Measurements from ENCODE around the gene ANTKMT. TPM values are rescaled to one million over a fixed set of nuclear protein-coding genes. Genes with fewer than 3 reads are reported as not detected.

ANTKMT gene
- total and polyA plus RNA-seq, 10 donors = 28.6 to 77.2 (median 38.7) TPM

GRCh38 chr16:704552-705380 lies 16.2 kb upstream of the ANTKMT start:
- H3K36me3 ChIP-seq = no peaks in the 10 kb centered on the region
- peaks cover 0 to 40% (median 22%) of the 10 kb centered on the region in 6 donors for H3K4me1 ChIP-seq
- TF ChIP-seq POLR2AphosphoS5 (IDR thresholded peaks at IDR 0.05) (no peak), POLR2A (IDR thresholded peaks at IDR 0.05) (no peak)
- TF ChIP-seq, protein P1, sequence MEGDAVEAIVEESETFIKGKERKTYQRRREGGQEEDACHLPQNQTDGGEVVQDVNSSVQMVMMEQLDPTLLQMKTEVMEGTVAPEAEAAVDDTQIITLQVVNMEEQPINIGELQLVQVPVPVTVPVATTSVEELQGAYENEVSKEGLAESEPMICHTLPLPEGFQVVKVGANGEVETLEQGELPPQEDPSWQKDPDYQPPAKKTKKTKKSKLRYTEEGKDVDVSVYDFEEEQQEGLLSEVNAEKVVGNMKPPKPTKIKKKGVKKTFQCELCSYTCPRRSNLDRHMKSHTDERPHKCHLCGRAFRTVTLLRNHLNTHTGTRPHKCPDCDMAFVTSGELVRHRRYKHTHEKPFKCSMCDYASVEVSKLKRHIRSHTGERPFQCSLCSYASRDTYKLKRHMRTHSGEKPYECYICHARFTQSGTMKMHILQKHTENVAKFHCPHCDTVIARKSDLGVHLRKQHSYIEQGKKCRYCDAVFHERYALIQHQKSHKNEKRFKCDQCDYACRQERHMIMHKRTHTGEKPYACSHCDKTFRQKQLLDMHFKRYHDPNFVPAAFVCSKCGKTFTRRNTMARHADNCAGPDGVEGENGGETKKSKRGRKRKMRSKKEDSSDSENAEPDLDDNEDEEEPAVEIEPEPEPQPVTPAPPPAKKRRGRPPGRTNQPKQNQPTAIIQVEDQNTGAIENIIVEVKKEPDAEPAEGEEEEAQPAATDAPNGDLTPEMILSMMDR (IDR thresholded peaks at IDR 0.05 in 8 of 11, conservative IDR thresholded peaks at IDR 0.05 in 3 of 11) = no peak
- no peaks in the 10 kb centered on the region for H3K9me3 ChIP-seq
- WGBS, 5 donors = 8 to 15% (median 14%) methylated on average over 11 to 50 of the region's 50 CpGs
- peak overlapping the region in 1 of 8 donors; percentile 48 for H3K4me3 ChIP-seq
- intact Hi-C loops (cut with DNase I; ENCODE audit: low total_unique reads) = no loop called here
- H3K27ac ChIP-seq = no peak overlapping the region
- DNase-seq = no peak
- peaks cover 6 to 100% (median 96%) of the 10 kb centered on the region in 7 donors for H3K27me3 ChIP-seq (replicated peaks in 1 of 7)

GRCh38 chr16:705431-706188 lies 15.3 kb upstream of the ANTKMT start, which contains the start of gene FBXL16:
Gene FBXL16, minus strand, starts transcription at chr16:705801. Its CDS starts 8,396 bp downstream, at chr16:697405.
- TF ChIP-seq POLR2A (IDR thresholded peaks at IDR 0.05) = no peak
- TF ChIP-seq POLR2AphosphoS5 (IDR thresholded peaks at IDR 0.05) = no peak
- no peak within 1 kb of the TSS for H3K27ac ChIP-seq
- no peak for DNase-seq
- H3K4me3 ChIP-seq = peak within 1 kb of the TSS in 2 of 8 donors; percentile 4 to 48
- intact Hi-C loops (cut with DNase I; ENCODE audit: low total_unique reads) = no loop called here
- 0 to 2% (median 1%) methylated on average over 1 to 114 of the region's 115 CpGs; no CpG with 5 or more reads in 1 of the 5 donors for WGBS, 5 donors
- H3K36me3 ChIP-seq = no peaks in the 10 kb centered on the region
- peaks cover 4 to 100% (median 96%) of the 10 kb centered on the region in 7 donors for H3K27me3 ChIP-seq (replicated peaks in 1 of 7)
- H3K9me3 ChIP-seq = no peaks in the 10 kb centered on the region
- peaks cover 0 to 33% (median 15%) of the 10 kb centered on the region in 6 donors for H3K4me1 ChIP-seq

- WGBS, 5 donors = 5 to 9% (median 7%) methylated on average over 27 to 49 of the region's 49 CpGs
- no peak overlapping the region for H3K27ac ChIP-seq
- peaks cover 0 to 31% (median 11%) of the 10 kb centered on the region in 6 donors for H3K4me1 ChIP-seq
- H3K27me3 ChIP-seq (replicated peaks in 1 of 7) = peaks cover 8 to 100% (median 96%) of the 10 kb centered on the region in 7 donors
- H3K9me3 ChIP-seq = no peaks in the 10 kb centered on the region
- TF ChIP-seq POLR2AphosphoS5 (IDR thresholded peaks at IDR 0.05) (no peak), POLR2A (IDR thresholded peaks at IDR 0.05) (no peak)
- TF ChIP-seq, protein P1 (IDR thresholded peaks at IDR 0.05 in 8 of 11, conservative IDR thresholded peaks at IDR 0.05 in 3 of 11) = no peak
- DNase-seq = no peak
- peak overlapping the region in 2 of 8 donors; percentile 4 to 48 for H3K4me3 ChIP-seq
- intact Hi-C loops (cut with DNase I; ENCODE audit: low total_unique reads) = no loop called here
- no peaks in the 10 kb centered on the region for H3K36me3 ChIP-seq
These were observed 14.5 kb upstream of the ANTKMT start for GRCh38 chr16:706189-707061.

DNA sequence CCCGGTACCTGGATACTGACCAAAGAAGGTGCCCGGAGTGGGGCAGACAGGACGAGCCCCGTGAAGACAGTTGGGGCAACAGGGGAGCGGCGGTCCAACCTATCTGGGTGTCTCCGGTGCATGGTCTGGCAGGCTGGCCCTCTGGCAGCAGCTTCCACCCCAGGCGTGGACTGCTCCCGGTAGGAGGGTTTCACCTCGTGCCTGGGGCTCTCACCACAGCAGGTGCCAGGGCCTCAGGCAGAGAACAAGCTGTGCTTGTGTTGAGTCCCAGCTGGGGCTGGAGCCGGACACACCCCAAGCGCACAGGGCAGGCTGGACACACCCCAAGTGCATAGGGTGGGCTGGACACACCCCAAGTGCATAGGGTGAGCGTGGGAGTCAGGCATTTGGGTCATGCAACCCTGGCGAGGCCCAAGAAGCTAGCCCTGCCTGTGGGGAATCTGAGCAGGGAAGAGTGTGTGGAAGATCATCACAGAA lies 13.8 kb upstream of the ANTKMT start:
- peaks cover 8 to 100% (median 91%) of the 10 kb centered on the region in 7 donors for H3K27me3 ChIP-seq (replicated peaks in 1 of 7)
- H3K36me3 ChIP-seq = no peaks in the 10 kb centered on the region
- no peak overlapping the region for H3K27ac ChIP-seq
- no peak for DNase-seq
- H3K9me3 ChIP-seq = no peaks in the 10 kb centered on the region
- peaks cover 0 to 36% (median 16%) of the 10 kb centered on the region in 6 donors for H3K4me1 ChIP-seq
- H3K4me3 ChIP-seq = no peak overlapping the region
- intact Hi-C loops (cut with DNase I; ENCODE audit: low total_unique reads) = no loop called here
- 44 to 52% (median 48%) methylated on average over 5 to 14 of the region's 14 CpGs for WGBS, 5 donors
- TF ChIP-seq POLR2A (IDR thresholded peaks at IDR 0.05) = no peak
- TF ChIP-seq, protein P1 (IDR thresholded peaks at IDR 0.05 in 8 of 11, conservative IDR thresholded peaks at IDR 0.05 in 3 of 11) = no peak
- TF ChIP-seq POLR2AphosphoS5 (IDR thresholded peaks at IDR 0.05) = no peak
